IPS-18a (cell line): Measurements from ENCODE around the gene ARFGEF2.

Source experiments
- H3K27ac ChIP-seq: one replicate; pipeline ENCODE4 v1.5.1; 2013; ENCODE audit warnings: low read length
- H3K27me3 ChIP-seq: one replicate; pipeline ENCODE4 v1.6.1; 2013; ENCODE audit warnings: mild to moderate bottlenecking, low read length; ENCODE audit not compliant: control insufficient read depth, insufficient read depth
- H3K36me3 ChIP-seq: one replicate; pipeline ENCODE4 v1.6.1; 2013; ENCODE audit warnings: low read depth, low read length; ENCODE audit not compliant: control insufficient read depth
- H3K4me1 ChIP-seq: one replicate; pipeline ENCODE4 v1.6.1; 2013; ENCODE audit warnings: low read depth, low read length; ENCODE audit not compliant: control insufficient read depth
- H3K4me3 ChIP-seq: one replicate; pipeline ENCODE4 v1.5.1; 2013; ENCODE audit warnings: low read length
- H3K9ac ChIP-seq: one replicate; pipeline ENCODE4 v1.6.1; 2013; ENCODE audit warnings: mild to moderate bottlenecking, low read length, moderate library complexity
- H3K9me3 ChIP-seq: one replicate; pipeline ENCODE4 v1.6.1; 2013; ENCODE audit warnings: low read depth, low read length; ENCODE audit not compliant: control insufficient read depth

ARFGEF2 gene

DNA sequence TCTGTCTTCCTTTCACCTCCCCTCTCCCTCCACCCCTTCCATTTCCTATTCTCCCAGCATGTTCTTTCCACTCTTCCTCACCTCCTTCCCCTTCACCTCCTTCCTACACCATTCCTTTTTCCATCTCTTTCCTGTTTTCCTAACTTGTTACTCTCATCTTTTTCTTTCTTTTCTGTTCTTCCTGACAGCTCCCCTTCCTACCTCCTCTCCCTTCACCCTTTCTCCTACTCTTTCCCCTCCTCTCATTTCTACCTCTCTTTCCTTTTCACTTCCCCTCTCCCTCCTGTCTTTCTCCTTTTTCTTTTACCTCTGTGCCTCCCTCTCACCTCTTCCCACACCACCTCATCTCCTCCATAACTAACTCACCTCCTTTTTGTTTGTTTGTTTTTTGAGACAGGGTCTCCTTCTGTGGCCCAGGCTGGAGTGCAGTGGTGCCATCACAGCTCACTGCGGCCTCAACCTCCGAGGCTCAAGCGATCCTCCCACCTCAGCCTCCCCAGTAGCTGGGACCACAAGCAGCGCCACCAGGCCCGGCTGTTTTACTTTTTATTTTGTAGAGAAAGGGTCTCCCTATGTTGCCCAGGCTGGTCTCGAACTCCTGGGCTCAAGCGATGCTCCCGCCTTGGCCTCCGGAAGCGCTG, 864 bp upstream of the ARFGEF2 start:
- Histone ChIP-seq H3K27me3 (no peaks in the 10 kb centered on the region), H3K4me1 (peaks cover 8% of the 10 kb centered on the region), H3K9me3 (no peaks in the 10 kb centered on the region), H3K9ac (no peak overlapping the region), H3K27ac (no peak overlapping the region), H3K36me3 (no peaks in the 10 kb centered on the region), H3K4me3 (peak overlapping the region; percentile 84)

DNA sequence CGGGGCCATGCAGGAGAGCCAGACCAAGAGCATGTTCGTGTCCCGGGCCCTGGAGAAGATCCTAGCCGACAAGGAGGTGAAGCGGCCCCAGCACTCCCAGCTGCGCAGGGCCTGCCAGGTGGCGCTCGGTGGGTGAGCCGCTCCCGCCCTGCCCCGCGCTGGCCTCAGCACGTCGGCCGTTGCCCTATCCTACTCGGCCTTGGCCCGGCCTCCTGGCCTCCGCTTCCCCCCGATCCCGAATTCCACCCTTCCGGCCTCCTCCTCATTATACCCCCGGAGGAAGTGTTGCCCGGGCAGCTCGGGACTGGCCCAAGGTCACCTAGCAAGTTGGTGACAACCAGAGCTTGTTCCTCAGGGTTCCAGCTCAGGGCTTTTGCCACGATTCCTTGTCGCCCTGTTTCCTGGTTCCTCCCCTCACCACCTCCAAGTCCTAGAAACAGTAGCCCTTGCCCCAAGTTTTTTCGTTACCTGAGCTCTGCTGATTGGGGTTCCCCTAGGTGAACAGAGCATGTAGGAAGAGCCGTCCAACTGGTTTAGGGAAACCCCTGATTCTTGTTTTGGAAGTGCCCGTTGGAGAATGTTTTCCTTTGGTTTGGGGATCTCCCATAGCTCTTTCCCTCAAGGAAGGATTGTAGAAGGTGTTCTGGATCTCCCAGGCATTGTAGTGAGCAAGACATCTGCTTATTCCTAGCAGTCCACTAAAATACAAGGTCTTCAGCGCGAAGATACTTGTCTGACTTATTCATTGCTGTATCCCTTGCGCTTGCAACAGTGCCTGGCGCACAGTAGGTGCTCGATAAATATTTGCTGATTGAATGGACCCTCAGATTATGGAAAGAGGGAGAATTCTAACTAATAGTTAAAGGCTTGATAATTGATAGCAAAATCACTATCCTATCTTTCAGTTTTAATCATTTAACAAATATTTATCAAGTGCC, 641 bp downstream of the ARFGEF2 start:
- peak overlapping the region; percentile 82 for H3K9ac ChIP-seq
- H3K4me1 ChIP-seq, result peaks cover 8% of the 10 kb centered on the region
- no peaks in the 10 kb centered on the region for H3K9me3 ChIP-seq
- H3K27ac ChIP-seq, result peak overlapping the region; percentile 80
- H3K4me3 ChIP-seq, result peak overlapping the region; percentile 84
- H3K27me3 ChIP-seq, result no peaks in the 10 kb centered on the region
- H3K36me3 ChIP-seq, result no peaks in the 10 kb centered on the region

DNA sequence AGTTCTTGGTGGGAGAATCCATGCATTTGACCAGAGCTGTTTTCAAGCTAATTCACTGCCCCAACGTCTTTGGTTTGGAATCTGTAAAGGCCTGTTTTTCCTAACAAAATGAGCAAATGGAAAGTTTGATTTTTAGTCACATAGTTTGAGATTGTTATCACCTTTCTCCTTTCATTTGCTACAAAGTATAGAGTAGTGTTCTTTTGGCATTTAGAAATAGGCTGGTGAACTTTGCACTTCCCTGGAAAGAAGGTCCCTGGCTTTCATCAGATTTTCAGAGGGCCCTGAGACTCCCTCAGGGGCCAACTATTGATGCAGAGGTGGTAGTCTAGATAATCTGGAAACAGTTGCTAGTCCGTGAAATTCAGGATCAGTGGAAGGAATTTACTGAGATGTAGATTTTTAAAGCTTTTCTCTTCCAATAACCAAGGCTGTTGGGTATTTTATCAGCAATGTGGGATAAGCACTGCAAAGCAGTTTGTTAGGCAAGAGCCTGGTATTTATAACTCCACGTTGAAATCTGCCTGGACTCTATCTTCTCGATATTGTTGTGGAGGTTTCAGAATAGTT, 1.7 kb downstream of the ARFGEF2 start:
- H3K27me3 ChIP-seq, result no peaks in the 10 kb centered on the region
- no peak overlapping the region for H3K27ac ChIP-seq
- H3K9ac ChIP-seq, result no peak overlapping the region
- peak overlapping the region; percentile 84 for H3K4me3 ChIP-seq
- H3K9me3 ChIP-seq, result no peaks in the 10 kb centered on the region
- H3K4me1 ChIP-seq, result peaks cover 8% of the 10 kb centered on the region
- no peaks in the 10 kb centered on the region for H3K36me3 ChIP-seq

DNA sequence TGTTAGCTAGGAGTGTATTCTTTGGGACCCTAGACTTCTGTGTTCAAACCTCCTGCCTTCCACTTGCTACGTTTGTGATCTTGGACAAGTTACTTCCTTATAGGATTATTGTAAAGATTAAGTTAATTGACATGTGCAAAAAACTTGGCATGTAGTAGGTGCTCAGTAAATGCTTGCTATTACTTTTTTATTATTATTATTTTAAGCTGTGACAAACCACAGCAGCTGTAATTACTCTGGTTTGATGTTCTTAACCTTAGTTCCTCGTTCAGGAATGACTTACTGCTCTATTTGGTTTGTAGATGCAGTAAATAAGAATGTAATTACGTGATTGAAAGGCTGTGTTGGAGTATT, 3.2 kb downstream of the ARFGEF2 start:
- Histone ChIP-seq H3K27me3 (no peaks in the 10 kb centered on the region), H3K27ac (no peak overlapping the region), H3K36me3 (no peaks in the 10 kb centered on the region), H3K4me1 (peaks cover 8% of the 10 kb centered on the region), H3K9ac (no peak overlapping the region), H3K9me3 (no peaks in the 10 kb centered on the region), H3K4me3 (no peak overlapping the region)

DNA sequence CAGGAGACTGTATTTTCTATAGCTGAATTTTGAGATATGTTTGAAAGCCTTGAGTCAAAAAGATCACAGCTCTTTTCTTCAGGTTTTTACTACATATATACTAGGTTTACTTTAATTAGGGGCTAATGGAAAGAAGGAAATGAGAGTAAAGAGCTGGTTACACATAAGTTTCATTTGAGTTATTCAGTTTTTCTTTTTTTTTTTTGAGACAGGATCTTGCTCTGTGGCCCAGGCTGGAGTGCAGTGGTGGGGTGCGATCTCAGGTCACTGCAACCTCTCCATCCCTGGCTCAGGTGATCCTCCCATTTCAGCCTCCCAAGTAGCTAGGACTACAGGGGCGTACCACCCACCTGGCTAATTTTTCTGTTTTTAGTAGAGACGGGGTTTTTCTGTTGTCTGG, 4.8 kb downstream of the ARFGEF2 start:
- H3K9me3 ChIP-seq, result no peaks in the 10 kb centered on the region
- H3K36me3 ChIP-seq, result no peaks in the 10 kb centered on the region
- no peak overlapping the region for H3K9ac ChIP-seq
- no peaks in the 10 kb centered on the region for H3K27me3 ChIP-seq
- H3K4me3 ChIP-seq, result no peak overlapping the region
- H3K4me1 ChIP-seq, result peaks cover 8% of the 10 kb centered on the region
- H3K27ac ChIP-seq, result no peak overlapping the region

DNA sequence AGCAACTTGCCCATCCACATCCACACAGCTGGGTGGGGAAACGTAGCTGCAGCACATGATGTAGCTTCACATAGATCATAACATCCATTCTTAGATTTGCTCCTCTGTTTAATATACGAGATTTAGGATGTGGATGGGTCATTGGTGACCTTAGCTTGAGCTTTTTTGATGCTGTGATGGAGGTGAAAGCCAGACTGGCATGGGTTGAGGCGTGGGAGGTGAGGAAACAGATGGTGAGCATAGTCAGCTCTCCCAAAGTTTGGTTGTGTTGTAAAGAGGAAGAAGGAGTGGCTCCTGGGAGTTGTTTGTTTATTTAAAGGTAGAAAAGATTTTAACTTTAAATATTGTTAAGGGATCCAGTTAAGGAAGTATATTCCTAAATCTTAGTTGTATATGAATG, 5.3 kb downstream of the ARFGEF2 start:
- Histone ChIP-seq H3K9ac (no peak overlapping the region), H3K27ac (no peak overlapping the region), H3K4me1 (peaks cover 8% of the 10 kb centered on the region), H3K4me3 (no peak overlapping the region), H3K36me3 (no peaks in the 10 kb centered on the region), H3K27me3 (no peaks in the 10 kb centered on the region), H3K9me3 (no peaks in the 10 kb centered on the region)

DNA sequence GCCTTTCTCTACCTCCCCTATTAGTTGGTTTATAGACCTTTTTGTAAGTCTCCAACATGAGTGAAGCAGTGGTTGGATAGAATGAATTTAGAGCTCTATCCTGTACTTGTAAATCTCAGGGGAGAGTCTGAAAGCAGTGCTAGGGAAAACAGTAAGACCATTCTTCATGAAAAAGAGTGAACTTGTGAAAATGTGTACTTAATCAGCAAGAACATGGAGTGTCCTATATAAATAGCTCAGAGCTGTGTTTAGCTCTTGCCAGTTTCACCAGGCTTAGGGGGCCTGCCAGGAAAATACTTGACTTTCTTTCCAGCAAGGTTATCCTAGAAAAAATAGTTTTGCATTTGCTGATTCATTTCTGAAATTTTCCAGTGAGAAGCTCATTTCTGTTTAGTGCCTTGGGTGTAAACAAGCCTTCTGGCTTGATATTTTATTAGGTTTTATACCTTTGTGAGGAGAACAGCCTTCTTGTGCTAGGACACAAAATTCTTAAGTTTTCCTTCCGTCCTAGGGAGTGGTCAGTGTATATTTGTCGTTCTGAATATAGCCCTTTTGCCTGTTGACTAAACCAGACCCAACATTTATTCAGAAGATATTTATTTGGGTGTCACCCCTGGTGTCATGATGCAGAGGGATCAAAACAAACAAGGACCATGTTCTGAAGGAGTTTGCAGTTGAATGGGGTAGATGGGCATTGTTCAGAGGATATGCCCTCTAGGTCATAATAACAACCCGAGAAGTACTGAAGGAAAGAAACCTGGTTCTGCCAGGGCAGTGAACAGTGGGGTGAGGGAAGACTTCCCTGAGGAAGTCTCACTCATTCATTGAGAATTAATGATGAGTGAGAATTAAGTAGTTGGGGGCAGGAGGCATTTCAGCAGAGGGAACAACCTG, 7.6 kb downstream of the ARFGEF2 start:
- H3K27me3 ChIP-seq, result no peaks in the 10 kb centered on the region
- no peak overlapping the region for H3K27ac ChIP-seq
- H3K4me1 ChIP-seq, result no peaks in the 10 kb centered on the region
- H3K9me3 ChIP-seq, result no peaks in the 10 kb centered on the region
- no peak overlapping the region for H3K9ac ChIP-seq
- H3K4me3 ChIP-seq, result no peak overlapping the region
- no peaks in the 10 kb centered on the region for H3K36me3 ChIP-seq

DNA sequence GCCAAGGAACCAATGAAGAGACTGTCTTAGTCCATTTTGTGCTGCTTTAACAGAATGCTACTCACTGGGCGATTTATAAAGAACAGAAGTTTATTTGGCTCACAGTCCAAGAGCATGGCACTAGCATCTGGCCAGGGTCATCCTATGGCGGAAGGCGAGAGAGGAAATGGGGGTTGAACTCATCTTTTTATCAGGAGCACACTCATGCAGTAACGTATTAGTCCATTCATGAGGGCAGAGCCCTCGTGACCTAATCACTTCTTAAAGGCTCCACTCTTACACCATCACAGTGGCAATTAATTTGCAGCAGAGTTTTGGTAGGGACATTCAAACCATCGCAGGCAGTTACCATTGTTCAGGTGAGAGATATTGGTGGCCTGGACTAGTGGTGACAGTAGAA, 8.5 kb downstream of the ARFGEF2 start:
- Histone ChIP-seq H3K4me1 (no peaks in the 10 kb centered on the region), H3K36me3 (no peaks in the 10 kb centered on the region)

DNA sequence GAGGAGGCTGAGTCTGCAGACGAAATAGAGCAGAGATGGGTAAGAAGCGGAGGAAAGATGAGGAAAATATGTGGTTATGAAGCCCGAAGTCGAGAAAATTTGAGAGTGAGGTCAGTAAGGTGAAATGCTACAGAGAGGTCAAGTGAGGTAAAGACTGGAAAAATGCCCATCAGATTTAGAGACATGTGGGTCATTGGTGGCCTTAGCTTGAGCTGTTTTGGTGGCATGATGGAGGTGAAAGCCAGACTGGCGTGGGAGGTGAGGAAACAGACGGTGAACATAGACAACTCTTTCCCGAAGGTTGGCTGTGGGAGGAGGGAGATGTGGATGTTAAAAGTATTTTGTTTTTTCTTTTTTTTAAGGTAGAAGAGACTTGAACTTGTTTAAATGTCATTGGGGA, 9.4 kb downstream of the ARFGEF2 start:
- no peaks in the 10 kb centered on the region for H3K4me1 ChIP-seq
- no peak overlapping the region for H3K9ac ChIP-seq
- no peaks in the 10 kb centered on the region for H3K27me3 ChIP-seq
- no peaks in the 10 kb centered on the region for H3K9me3 ChIP-seq
- H3K36me3 ChIP-seq, result no peaks in the 10 kb centered on the region
- H3K27ac ChIP-seq, result no peak overlapping the region
- H3K4me3 ChIP-seq, result no peak overlapping the region

More for the DNA sequence above, 8.5 kb downstream of the ARFGEF2 start:
- Histone ChIP-seq H3K9me3 (no peaks in the 10 kb centered on the region), H3K27ac (no peak overlapping the region), H3K27me3 (no peaks in the 10 kb centered on the region), H3K9ac (no peak overlapping the region), H3K4me3 (no peak overlapping the region)

DNA sequence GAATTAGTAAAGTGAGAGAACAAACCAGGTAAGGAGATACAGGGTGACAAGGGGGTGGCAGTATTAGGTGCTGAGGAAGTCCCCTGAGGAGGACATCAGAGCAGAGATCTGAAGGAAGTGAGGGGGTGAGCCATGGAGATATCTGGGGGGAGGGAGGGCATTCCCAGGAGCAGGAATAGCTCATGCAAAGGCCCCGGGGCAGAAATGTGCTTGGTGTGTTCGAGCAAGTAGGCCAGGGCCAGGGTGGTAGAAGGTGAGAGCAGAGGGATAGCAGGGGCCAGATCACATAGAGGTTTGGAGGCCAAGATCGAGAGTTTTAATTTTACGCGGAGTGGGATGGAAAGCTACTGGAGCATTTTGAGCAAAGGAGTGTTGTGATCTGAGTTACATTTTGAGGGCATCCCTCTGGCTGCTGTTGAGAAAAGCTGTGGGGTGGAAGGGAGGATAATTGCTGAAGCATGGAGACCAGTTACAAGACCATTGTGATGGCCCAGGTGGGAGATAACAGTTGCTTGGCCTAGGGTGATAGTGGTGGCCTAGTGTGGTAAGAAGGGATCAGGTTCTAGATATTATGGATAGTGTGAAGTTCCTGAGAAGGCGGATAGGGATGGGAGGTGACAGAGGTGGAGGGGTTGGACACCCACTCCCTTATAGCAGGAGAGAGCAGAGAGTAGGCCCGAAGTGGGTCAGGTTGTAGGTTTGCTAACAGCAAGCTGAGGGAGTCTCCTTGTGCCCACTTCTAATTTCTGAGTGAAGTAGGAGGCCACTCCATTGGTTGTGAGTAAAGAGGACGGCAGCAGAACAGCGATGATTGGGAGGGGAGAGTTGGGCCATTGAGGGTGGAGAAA, 10.2 kb downstream of the ARFGEF2 start:
- Histone ChIP-seq H3K27ac (no peak overlapping the region), H3K9me3 (no peaks in the 10 kb centered on the region), H3K36me3 (no peaks in the 10 kb centered on the region), H3K27me3 (no peaks in the 10 kb centered on the region), H3K4me3 (no peak overlapping the region), H3K9ac (no peak overlapping the region), H3K4me1 (no peaks in the 10 kb centered on the region)
